Neural crest cell (in vitro differentiated cells): ENCODE measurements around the gene SRRM3. TPM values are rescaled to one million over a fixed set of nuclear protein-coding genes. Genes with fewer than 3 reads are reported as not detected.

Experiments used
- DNase-seq: peaks from one replicate; pipeline ENCODE4 v3.0.0; 2021; ENCODE audit warnings: low read depth, mixed read lengths, low spot score
- H3K27ac Mint-ChIP-seq: one replicate; pipeline ENCODE4 v1.8.0; 2021; ENCODE audit warnings: mild to moderate bottlenecking, mixed read lengths; ENCODE audit not compliant: unreplicated experiment
- H3K27me3 Mint-ChIP-seq: 2 replicates; pipeline ENCODE4 v1.8.0; 2021; ENCODE audit warnings: low read depth, mild to moderate bottlenecking, mixed read lengths
- H3K36me3 Mint-ChIP-seq: 2 replicates; pipeline ENCODE4 v1.8.0; 2021; ENCODE audit warnings: low read depth, mild to moderate bottlenecking, mixed read lengths
- H3K4me1 Mint-ChIP-seq: 2 replicates; pipeline ENCODE4 v1.8.0; 2021; ENCODE audit warnings: mixed read lengths
- H3K4me3 Mint-ChIP-seq: one replicate; pipeline ENCODE4 v1.8.0; 2021; ENCODE audit warnings: mild to moderate bottlenecking, mixed read lengths
- H3K9me3 Mint-ChIP-seq: 2 replicates; pipeline ENCODE4 v1.8.0; 2021; ENCODE audit warnings: mixed read lengths
- total RNA-seq: library from RNA; stranded (reverse); gene quantifications from 2 replicates; pipeline ENCODE4 v1.2.1, GENCODE V29; 2021
- TF ChIP-seq, protein P1 (sequence below): fragments of 200-600 bp; sonication (generic); conservative IDR thresholded peaks from 2 replicates; pipeline ENCODE4 v1.5.0; 2021; ENCODE audit warnings: antibody characterized with exemption, mild to moderate bottlenecking

SRRM3 gene
- total RNA-seq, 1 donor from 2014 or later, result 4.9 TPM

DNA sequence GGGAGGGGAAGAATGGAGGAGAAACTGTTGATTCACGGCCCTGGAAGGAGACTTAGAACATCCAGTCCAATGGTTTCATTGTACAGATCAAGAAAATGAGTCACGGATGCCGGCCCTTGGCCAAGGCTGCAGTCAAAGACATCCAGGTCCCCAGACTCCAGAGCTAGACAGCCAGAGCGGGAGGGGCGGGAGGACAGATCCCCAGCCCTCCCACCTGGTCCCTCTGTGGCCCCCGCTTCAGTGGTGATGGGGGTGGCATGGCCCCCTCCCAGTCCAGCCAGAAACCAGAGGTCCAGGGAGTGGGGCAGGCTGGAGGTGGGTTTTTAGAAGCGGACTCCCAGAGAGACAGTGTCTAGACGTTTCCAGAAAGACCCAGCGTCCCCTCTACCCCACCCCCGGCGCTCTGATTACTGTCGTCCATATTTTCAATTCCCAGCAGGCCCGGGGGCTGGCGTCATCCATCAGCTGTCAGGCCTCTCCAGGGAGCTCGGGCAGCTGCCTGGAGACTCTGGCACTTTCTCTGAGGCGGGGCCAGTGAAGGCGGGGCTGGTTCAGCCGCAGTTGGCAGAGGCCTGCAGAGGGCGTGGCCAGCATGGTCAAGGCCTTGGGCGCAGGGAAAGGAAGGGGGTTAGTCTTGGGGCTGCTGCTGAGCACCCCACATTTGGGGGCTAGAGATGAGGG is 92.8 kb downstream of the SRRM3 start:
- no peaks in the 10 kb centered on the region for H3K9me3 Mint-ChIP-seq
- peaks cover 18% of the 10 kb centered on the region for H3K4me1 Mint-ChIP-seq
- peak; percentile 42 for DNase-seq
- TF ChIP-seq, protein P1, sequence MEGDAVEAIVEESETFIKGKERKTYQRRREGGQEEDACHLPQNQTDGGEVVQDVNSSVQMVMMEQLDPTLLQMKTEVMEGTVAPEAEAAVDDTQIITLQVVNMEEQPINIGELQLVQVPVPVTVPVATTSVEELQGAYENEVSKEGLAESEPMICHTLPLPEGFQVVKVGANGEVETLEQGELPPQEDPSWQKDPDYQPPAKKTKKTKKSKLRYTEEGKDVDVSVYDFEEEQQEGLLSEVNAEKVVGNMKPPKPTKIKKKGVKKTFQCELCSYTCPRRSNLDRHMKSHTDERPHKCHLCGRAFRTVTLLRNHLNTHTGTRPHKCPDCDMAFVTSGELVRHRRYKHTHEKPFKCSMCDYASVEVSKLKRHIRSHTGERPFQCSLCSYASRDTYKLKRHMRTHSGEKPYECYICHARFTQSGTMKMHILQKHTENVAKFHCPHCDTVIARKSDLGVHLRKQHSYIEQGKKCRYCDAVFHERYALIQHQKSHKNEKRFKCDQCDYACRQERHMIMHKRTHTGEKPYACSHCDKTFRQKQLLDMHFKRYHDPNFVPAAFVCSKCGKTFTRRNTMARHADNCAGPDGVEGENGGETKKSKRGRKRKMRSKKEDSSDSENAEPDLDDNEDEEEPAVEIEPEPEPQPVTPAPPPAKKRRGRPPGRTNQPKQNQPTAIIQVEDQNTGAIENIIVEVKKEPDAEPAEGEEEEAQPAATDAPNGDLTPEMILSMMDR, result no peak
- H3K4me3 Mint-ChIP-seq, result peak overlapping the region; percentile 38
- H3K27me3 Mint-ChIP-seq, result peaks cover 8% of the 10 kb centered on the region
- H3K27ac Mint-ChIP-seq, result no peak overlapping the region
- H3K36me3 Mint-ChIP-seq, result no peaks in the 10 kb centered on the region

DNA sequence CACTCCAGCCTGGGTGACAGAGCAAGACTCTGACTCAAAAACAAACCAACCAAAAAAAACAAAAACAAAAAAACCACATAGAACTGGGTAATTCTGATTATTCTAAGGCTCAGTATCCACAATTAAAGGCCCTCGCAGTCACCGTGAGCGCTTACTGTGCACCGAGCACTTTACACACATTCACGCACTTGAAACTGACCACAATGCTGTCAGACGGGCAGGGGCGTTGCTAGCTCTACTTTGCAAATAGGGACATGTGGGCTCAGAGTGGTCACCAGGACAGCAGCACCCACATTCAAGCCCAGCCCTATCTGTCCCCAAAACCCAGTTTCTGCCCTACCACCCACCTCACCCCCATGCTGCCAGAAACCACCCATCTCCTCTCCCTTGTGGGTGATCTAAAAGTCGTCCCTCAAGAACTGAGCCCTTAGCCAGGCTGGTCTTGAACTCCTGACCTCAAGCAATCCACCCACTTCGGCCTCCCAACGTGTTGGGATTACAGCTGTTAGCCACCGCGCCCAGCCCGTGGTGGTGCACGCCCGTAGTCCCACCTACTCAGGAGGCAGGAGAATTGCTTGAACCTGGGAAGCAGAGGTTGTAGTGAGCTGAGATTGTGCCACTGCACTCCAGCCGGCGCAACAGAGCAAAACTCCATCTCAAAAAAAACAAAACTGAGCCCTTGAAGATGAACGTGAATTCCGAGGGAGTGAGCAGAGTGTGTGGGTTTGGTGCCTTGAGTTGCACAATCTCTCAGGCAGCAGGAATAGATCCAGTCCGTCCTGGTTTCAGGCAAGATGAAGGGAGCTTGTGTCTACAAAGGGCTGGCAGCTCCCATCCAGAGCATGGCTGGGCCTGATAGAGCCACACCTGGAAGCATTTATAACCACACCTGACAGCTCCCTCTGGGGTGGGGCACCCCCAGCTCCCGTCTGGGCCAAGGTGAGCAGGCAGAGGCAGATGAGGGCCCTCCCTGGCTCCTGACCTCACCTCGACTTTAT is 95.3 kb downstream of the SRRM3 start:
- no peak overlapping the region for H3K27ac Mint-ChIP-seq

DNA sequence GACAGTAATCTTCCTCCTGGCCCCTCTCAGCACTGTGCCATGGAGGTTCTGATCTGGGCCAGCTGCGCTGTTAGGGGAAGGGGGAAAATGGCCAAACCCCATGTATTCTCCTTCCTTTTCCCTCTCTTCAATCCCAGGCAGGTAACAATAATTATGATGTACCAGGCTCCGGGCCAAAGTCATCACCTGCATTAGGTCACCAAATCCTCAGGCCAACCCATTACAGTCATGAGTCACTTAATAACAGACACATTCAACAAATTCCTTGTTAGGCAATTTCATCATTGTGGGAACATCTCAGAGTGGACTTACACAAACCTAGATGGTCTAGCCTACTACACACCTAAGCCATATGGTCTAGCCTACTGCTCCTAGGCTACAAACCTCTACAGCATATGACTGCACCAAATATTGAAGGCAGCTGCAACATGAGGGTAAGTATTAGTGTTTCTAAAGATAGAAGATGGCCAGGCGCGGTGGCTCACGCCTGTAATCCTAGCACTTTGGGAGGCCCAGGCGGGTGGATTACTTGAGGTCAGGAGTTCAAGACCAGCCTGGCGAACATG is 98.6 kb downstream of the SRRM3 start:
- Mint-ChIP-seq H3K36me3 (no peaks in the 10 kb centered on the region), H3K4me1 (peaks cover 17% of the 10 kb centered on the region), H3K27ac (no peak overlapping the region), H3K27me3 (peaks cover 11% of the 10 kb centered on the region), H3K4me3 (peak overlapping the region; percentile 24), H3K9me3 (no peaks in the 10 kb centered on the region)
- no peak for DNase-seq
- TF ChIP-seq, protein P1, result no peak

More for the DNA sequence above, 95.3 kb downstream of the SRRM3 start:
- H3K4me1 Mint-ChIP-seq, result peaks cover 2% of the 10 kb centered on the region
- H3K4me3 Mint-ChIP-seq, result no peak overlapping the region
- no peak for DNase-seq
- TF ChIP-seq, protein P1, result no peak
- no peaks in the 10 kb centered on the region for H3K9me3 Mint-ChIP-seq
- H3K27me3 Mint-ChIP-seq, result peaks cover 6% of the 10 kb centered on the region
- H3K36me3 Mint-ChIP-seq, result no peaks in the 10 kb centered on the region

DNA sequence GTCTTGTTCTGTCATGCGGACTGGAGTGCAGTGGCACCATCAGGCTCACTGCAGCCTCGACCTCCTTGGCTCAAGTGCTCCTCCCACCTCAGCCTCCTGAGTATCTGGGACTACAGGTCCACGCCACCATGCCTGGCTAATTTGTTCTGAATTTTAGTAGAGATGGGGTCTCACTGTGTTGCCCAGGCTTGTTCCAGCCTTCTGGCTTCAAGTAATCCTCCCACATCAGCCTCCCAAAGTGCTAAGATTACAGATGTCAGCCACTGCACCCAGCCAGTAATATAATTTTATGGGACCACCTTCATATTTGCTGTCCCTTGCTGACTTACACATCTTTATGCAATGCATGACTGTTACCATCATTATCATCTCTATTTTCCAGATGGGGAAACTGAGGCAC is 99.3 kb downstream of the SRRM3 start:
- peak overlapping the region; percentile 34 for H3K4me3 Mint-ChIP-seq
- H3K36me3 Mint-ChIP-seq, result no peaks in the 10 kb centered on the region
- no peak for DNase-seq
- peaks cover 17% of the 10 kb centered on the region for H3K4me1 Mint-ChIP-seq
- peaks cover 11% of the 10 kb centered on the region for H3K27me3 Mint-ChIP-seq
- TF ChIP-seq, protein P1, result no peak
- no peak overlapping the region for H3K27ac Mint-ChIP-seq
- H3K9me3 Mint-ChIP-seq, result no peaks in the 10 kb centered on the region

DNA sequence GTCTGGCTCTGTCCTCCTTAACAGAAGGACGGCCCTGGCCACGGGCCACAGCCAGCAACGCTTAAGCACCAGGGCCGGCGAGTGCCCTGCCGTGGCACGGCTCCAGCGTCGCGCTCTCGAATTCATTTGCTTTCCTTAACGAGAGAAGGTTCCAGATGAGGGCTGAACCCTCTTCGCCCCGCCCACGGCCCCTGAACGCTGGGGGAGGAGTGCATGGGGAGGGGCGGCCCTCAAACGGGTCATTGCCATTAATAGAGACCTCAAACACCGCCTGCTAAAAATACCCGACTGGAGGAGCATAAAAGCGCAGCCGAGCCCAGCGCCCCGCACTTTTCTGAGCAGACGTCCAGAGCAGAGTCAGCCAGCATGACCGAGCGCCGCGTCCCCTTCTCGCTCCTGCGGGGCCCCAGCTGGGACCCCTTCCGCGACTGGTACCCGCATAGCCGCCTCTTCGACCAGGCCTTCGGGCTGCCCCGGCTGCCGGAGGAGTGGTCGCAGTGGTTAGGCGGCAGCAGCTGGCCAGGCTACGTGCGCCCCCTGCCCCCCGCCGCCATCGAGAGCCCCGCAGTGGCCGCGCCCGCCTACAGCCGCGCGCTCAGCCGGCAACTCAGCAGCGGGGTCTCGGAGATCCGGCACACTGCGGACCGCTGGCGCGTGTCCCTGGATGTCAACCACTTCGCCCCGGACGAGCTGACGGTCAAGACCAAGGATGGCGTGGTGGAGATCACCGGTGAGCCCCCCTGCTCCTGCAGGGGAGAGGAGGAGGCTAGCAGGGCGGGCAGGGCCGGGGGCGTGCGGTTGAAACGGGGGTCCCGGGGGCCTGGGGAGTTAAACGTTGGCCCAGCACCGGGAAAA is 100.9 kb downstream of the SRRM3 start, which contains the start of gene HSPB1:
Gene HSPB1 (plus strand): TSS at position 327 of the 855 bp plus-strand sequence. CDS start 40 bp downstream, at position 367.
- peak; percentile 51 for DNase-seq
- peak within 1 kb of the TSS; percentile 84 for H3K27ac Mint-ChIP-seq
- H3K9me3 Mint-ChIP-seq, result no peaks in the 10 kb centered on the region
- H3K4me1 Mint-ChIP-seq, result peaks cover 26% of the 10 kb centered on the region
- no peaks in the 10 kb centered on the region for H3K36me3 Mint-ChIP-seq
- peak within 1 kb of the TSS; percentile 91 for H3K4me3 Mint-ChIP-seq
- H3K27me3 Mint-ChIP-seq, result peaks cover 11% of the 10 kb centered on the region
- TF ChIP-seq, protein P1, result no peak
